HL-60 (cell line): Measurements from ENCODE around the gene KCNT2.
"Not testable (repeated sequence)": the region's sequence is repeated elsewhere in the genome, so short reads cannot be mapped to it uniquely, and the experiment has no call there.

Experiments
- DNase-seq, 2 experiments: peaks; one replicate each; pipeline ENCODE4 v3.0.0-alpha.2; 2010 to 2020; ENCODE audit warnings: low read depth in 1 of 2, low spot score in 1 of 2
- H3K27ac ChIP-seq: fragments of 250-450 bp; sonication (Bioruptor Pico); replicated peaks from 2 replicates; pipeline ENCODE4 v1.5.1; 2020; ENCODE audit warnings: mild to moderate bottlenecking, moderate library complexity
- H3K27me3 ChIP-seq: fragments of 250-450 bp; sonication (Bioruptor Pico); 2 replicates; pipeline ENCODE4 v1.5.1; 2021; ENCODE audit warnings: mild to moderate bottlenecking, moderate library complexity; ENCODE audit not compliant: insufficient read depth, poor library complexity, severe bottlenecking
- H3K4me3 ChIP-seq: replicated peaks from 2 replicates; pipeline ENCODE4 v1.5.1; 2011; ENCODE audit warnings: mild to moderate bottlenecking, control low read depth, low read length; ENCODE audit not compliant: insufficient read depth
- GABPA ChIP-seq: IDR thresholded peaks from 2 replicates; pipeline ENCODE4 v1.6.1; 2012; ENCODE audit warnings: low read depth
- POLR2AphosphoS5 ChIP-seq: IDR thresholded peaks from 2 replicates; pipeline ENCODE4 v1.6.1; 2012; ENCODE audit warnings: low read depth
- SPI1 ChIP-seq: IDR thresholded peaks from 2 replicates; pipeline ENCODE4 v1.6.1; 2012; ENCODE audit warnings: low read depth, mild to moderate bottlenecking, borderline replicate concordance
- TF ChIP-seq, protein P1 (sequence below): IDR thresholded peaks from one replicate; pipeline ENCODE4 v1.5.1; 2011; ENCODE audit warnings: low read length, control low read depth, inconsistent platforms; ENCODE audit not compliant: insufficient read depth
- TF ChIP-seq, protein P2 (sequence below): IDR thresholded peaks from 2 replicates; pipeline ENCODE4 v1.6.1; 2012; ENCODE audit warnings: low read depth; ENCODE audit not compliant: insufficient replicate concordance

KCNT2 gene

DNA sequence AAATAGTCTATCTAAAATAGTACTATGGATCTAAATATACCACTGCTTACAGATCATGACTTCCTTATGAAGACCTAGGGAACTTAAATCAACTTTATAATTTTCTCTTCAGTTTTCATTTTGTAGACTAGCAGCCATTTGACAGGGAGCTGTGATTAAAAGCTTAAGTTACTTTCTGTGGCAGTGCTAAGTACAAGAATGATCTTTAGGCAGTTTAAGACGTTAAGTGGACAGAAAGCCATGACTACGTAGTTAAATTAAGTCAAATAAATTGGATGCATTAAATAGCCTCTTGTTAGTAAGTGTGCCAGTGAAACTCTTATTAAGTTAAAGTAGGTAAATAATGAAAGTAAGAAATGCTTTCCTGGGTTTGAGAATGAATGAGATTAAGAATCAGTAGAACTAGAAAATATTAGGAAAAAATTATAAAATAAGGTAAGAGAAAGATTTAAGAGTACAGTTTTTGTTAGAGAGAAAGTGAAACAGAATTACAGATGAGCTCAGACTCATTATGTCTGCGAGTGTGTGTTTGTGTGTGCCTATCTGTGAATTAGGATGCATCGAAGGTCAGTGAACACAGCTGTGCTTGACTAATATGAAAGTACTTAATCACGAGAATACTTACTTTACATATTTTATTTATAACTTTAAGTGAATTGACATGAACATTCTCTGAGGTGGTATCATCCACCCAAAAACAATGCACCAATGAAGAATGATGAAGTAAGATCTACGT lies 336.9 kb downstream of the KCNT2 start:
- Histone ChIP-seq H3K27ac (no peak overlapping the region), H3K4me3 (no peak overlapping the region), H3K27me3 (no peaks in the 10 kb centered on the region)
- TF ChIP-seq, protein P1, sequence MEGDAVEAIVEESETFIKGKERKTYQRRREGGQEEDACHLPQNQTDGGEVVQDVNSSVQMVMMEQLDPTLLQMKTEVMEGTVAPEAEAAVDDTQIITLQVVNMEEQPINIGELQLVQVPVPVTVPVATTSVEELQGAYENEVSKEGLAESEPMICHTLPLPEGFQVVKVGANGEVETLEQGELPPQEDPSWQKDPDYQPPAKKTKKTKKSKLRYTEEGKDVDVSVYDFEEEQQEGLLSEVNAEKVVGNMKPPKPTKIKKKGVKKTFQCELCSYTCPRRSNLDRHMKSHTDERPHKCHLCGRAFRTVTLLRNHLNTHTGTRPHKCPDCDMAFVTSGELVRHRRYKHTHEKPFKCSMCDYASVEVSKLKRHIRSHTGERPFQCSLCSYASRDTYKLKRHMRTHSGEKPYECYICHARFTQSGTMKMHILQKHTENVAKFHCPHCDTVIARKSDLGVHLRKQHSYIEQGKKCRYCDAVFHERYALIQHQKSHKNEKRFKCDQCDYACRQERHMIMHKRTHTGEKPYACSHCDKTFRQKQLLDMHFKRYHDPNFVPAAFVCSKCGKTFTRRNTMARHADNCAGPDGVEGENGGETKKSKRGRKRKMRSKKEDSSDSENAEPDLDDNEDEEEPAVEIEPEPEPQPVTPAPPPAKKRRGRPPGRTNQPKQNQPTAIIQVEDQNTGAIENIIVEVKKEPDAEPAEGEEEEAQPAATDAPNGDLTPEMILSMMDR: no peak
- TF ChIP-seq SPI1 (no peak), POLR2AphosphoS5 (no peak), GABPA (no peak)
- TF ChIP-seq, protein P2, sequence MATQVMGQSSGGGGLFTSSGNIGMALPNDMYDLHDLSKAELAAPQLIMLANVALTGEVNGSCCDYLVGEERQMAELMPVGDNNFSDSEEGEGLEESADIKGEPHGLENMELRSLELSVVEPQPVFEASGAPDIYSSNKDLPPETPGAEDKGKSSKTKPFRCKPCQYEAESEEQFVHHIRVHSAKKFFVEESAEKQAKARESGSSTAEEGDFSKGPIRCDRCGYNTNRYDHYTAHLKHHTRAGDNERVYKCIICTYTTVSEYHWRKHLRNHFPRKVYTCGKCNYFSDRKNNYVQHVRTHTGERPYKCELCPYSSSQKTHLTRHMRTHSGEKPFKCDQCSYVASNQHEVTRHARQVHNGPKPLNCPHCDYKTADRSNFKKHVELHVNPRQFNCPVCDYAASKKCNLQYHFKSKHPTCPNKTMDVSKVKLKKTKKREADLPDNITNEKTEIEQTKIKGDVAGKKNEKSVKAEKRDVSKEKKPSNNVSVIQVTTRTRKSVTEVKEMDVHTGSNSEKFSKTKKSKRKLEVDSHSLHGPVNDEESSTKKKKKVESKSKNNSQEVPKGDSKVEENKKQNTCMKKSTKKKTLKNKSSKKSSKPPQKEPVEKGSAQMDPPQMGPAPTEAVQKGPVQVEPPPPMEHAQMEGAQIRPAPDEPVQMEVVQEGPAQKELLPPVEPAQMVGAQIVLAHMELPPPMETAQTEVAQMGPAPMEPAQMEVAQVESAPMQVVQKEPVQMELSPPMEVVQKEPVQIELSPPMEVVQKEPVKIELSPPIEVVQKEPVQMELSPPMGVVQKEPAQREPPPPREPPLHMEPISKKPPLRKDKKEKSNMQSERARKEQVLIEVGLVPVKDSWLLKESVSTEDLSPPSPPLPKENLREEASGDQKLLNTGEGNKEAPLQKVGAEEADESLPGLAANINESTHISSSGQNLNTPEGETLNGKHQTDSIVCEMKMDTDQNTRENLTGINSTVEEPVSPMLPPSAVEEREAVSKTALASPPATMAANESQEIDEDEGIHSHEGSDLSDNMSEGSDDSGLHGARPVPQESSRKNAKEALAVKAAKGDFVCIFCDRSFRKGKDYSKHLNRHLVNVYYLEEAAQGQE: no peak
- DNase-seq: no peak

DNA sequence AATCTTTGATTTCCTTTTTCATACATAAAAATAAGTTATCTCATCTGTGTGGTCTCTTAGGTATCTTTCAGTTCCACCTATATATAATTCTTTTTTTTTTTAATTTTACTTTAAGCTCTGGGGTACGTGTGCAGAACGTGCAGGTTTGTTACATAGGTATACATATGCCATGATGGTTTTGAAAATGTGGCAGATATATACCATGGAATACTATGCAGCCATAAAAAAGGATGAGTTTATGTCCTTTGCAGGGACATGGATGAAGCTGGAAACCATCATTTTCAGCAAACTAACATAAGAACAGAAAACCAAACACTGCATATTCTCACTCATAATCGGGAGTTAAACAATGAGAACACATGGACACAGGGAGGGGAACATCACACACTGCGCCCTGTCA lies 345.2 kb downstream of the KCNT2 start:
- not testable (repeated sequence) for H3K27ac ChIP-seq, DNase-seq, H3K27me3 ChIP-seq, H3K4me3 ChIP-seq

DNA sequence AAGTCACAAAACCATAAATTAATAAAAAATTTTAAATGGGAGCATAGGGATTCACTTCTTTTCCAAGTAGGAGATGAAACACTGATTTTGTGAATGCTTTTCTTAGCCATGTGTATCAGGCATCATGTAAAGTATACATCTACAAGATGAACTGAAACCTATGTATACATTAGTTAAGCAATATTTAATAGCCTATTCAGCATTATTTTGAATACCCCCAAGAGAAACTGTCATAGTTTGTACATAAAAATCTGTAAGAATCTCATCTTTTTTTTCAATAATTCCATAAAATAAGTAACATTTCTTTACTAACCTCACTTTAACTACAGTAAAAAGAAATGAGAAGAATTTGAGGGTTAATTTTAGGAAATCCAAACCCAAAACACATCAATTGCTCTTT lies 348.0 kb downstream of the KCNT2 start:
- Histone ChIP-seq H3K27ac (no peak overlapping the region), H3K27me3 (no peaks in the 10 kb centered on the region), H3K4me3 (no peak overlapping the region)
- DNase-seq: no peak
- TF ChIP-seq POLR2AphosphoS5: no peak
- TF ChIP-seq SPI1: no peak
- TF ChIP-seq, protein P1: no peak
- TF ChIP-seq, protein P2: no peak
- TF ChIP-seq GABPA: no peak

DNA sequence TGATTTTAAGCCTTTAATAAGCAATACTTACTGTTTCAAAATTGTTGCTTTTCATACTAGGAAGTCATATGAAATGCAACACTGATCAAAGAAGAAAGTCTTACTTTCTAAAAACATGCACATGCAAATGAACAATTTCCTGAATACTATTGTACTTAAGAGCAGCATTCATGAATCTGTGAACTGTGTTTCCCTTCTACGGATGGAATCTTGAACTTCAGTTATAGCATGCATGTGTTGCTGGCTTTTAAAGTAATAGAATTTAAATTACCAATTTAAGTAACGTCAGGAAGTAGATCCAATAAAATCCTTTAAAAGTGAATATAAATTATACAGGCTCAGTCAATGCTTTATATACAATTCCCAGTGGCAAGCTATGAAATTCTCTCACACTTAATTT lies 348.9 kb downstream of the KCNT2 start:
- no peak for DNase-seq
- TF ChIP-seq, protein P2: no peak
- TF ChIP-seq SPI1 (no peak), GABPA (no peak), POLR2AphosphoS5 (no peak)
- TF ChIP-seq, protein P1: no peak
- no peak overlapping the region for H3K4me3 ChIP-seq
- no peaks in the 10 kb centered on the region for H3K27me3 ChIP-seq
- H3K27ac ChIP-seq: no peak overlapping the region
